CD14-positive monocyte (primary cell): ENCODE data around the gene PIGV. TPM values are rescaled to one million over a fixed set of nuclear protein-coding genes. Genes with fewer than 3 reads are reported as not detected.

Experiments
- DNase-seq, 3 donors: peaks; one replicate each; pipeline ENCODE4 v3.0.0-alpha.2; 2011 to 2022
- H2AFZ ChIP-seq: 2 replicates; pipeline ENCODE4 v1.6.0; 2012; ENCODE audit warnings: mild to moderate bottlenecking, low read depth, low read length, inconsistent platforms; ENCODE audit not compliant: insufficient read depth, poor library complexity, severe bottlenecking
- H3K27ac ChIP-seq, 2 donors: 1 replicate in 1 of 2; 2 replicates in 1 of 2; pipeline ENCODE4 v1.5.1; 2012 to 2013; ENCODE audit warnings: low read length in 2 of 2, control low read depth in 1 of 2, inconsistent platforms in 1 of 2, low read depth in 1 of 2, mild to moderate bottlenecking in 1 of 2
- H3K27me3 ChIP-seq, 2 donors: one replicate each; pipeline versions ENCODE4 v1.6.0 to v1.6.1; 2011 to 2013; ENCODE audit warnings: low read length in 2 of 2; ENCODE audit not compliant: control insufficient read depth in 2 of 2, insufficient read depth in 2 of 2
- H3K36me3 ChIP-seq, 2 donors: replicated peaks in 1 of 2; 1 replicate in 1 of 2; 2 replicates in 1 of 2; pipeline versions ENCODE4 v1.5.1 to v1.6.1; 2012 to 2013; ENCODE audit warnings: low read length in 2 of 2, control low read depth in 1 of 2, inconsistent platforms in 1 of 2, mild to moderate bottlenecking in 1 of 2; ENCODE audit not compliant: insufficient read depth in 2 of 2, control insufficient read depth in 1 of 2
- H3K4me1 ChIP-seq, 2 donors: 1 replicate in 1 of 2; 2 replicates in 1 of 2; pipeline versions ENCODE4 v1.5.1 to v1.6.1; 2012 to 2013; ENCODE audit warnings: low read length in 2 of 2, control low read depth in 1 of 2, inconsistent platforms in 1 of 2, mild to moderate bottlenecking in 1 of 2, moderate library complexity in 1 of 2; ENCODE audit not compliant: insufficient read depth in 2 of 2, control insufficient read depth in 1 of 2
- H3K4me2 ChIP-seq: replicated peaks from 2 replicates; pipeline ENCODE3; 2012; ENCODE audit warnings: low read length, moderate library complexity, mild to moderate bottlenecking; ENCODE audit not compliant: poor library complexity, severe bottlenecking; ENCODE audit errors: extremely low read depth
- H3K4me3 ChIP-seq, 3 experiments: fragments of 200-600 bp in 1 of 3; sonication (generic) in 1 of 3; replicated peaks in 1 of 3; 1 replicate in 2 of 3; 2 replicates in 1 of 3; pipeline ENCODE4 v1.5.1; 2011 to 2013; ENCODE audit warnings: low read length in 3 of 3, mild to moderate bottlenecking in 3 of 3, control low read depth in 2 of 3, low read depth in 2 of 3, inconsistent platforms in 1 of 3, moderate library complexity in 1 of 3
- H3K79me2 ChIP-seq: 2 replicates; pipeline ENCODE4 v1.6.0; 2012; ENCODE audit warnings: mild to moderate bottlenecking, control low read depth, inconsistent platforms, low read length, moderate library complexity; ENCODE audit not compliant: insufficient read depth
- H3K9ac ChIP-seq: 2 replicates; pipeline ENCODE4 v1.6.0; 2017; ENCODE audit warnings: low read length, mild to moderate bottlenecking; ENCODE audit not compliant: insufficient read depth, poor library complexity, severe bottlenecking
- H3K9me3 ChIP-seq, 2 donors: replicated peaks in 1 of 2; 1 replicate in 1 of 2; 2 replicates in 1 of 2; pipeline versions ENCODE4 v1.5.1 to v1.6.1; 2012 to 2013; ENCODE audit warnings: low read length in 2 of 2, control low read depth in 1 of 2; ENCODE audit not compliant: control insufficient read depth in 1 of 2, insufficient read depth in 1 of 2
- H4K20me1 ChIP-seq: 2 replicates; pipeline ENCODE4 v1.6.0; 2012; ENCODE audit warnings: mild to moderate bottlenecking, low read length, control low read depth, moderate library complexity; ENCODE audit not compliant: insufficient read depth
- H3K27ac Mint-ChIP-seq, 7 donors: one replicate each; pipeline ENCODE4 v1.8.0; 2020; ENCODE audit warnings: mild to moderate bottlenecking in 7 of 7, mixed read lengths in 7 of 7, moderate library complexity in 6 of 7, inconsistent platforms in 2 of 7
- H3K27me3 Mint-ChIP-seq, 3 donors: one replicate each; pipeline ENCODE4 v1.8.0; 2021 to 2022; ENCODE audit warnings: low read depth in 3 of 3, mild to moderate bottlenecking in 3 of 3, mixed read lengths in 3 of 3, moderate library complexity in 3 of 3, inconsistent platforms in 1 of 3
- H3K36me3 Mint-ChIP-seq, 2 donors: one replicate each; pipeline ENCODE4 v1.8.0; 2020; ENCODE audit warnings: mixed read lengths in 2 of 2, inconsistent platforms in 1 of 2, mild to moderate bottlenecking in 1 of 2
- H3K4me1 Mint-ChIP-seq: one replicate; pipeline ENCODE4 v1.8.0; 2020; ENCODE audit warnings: mild to moderate bottlenecking, mixed read lengths
- H3K4me3 Mint-ChIP-seq, 2 donors: one replicate each; pipeline ENCODE4 v1.8.0; 2020; ENCODE audit warnings: mild to moderate bottlenecking in 2 of 2, mixed read lengths in 2 of 2, moderate library complexity in 1 of 2
- H3K9me3 Mint-ChIP-seq, 7 donors: one replicate each; pipeline ENCODE4 v1.8.0; 2020 to 2022; ENCODE audit warnings: mixed read lengths in 7 of 7, mild to moderate bottlenecking in 6 of 7, moderate library complexity in 6 of 7, inconsistent platforms in 2 of 7
- CTCF ChIP-seq: fragments of 200-600 bp; IDR thresholded peaks from one replicate; pipeline ENCODE4 v1.8.0; 2022; ENCODE audit warnings: antibody characterized with exemption, mild to moderate bottlenecking
- WGBS: methylation state at CpG from one replicate; pipeline ENCODE4 v1.1.5; 2013; ENCODE audit warnings: missing lambda C conversion rate; ENCODE audit not compliant: insufficient coverage; 5-methylcytosine and 5-hydroxymethylcytosine counted together
- intact Hi-C, 2 donors: fragments of 100-400 bp; cut with micrococcal nuclease; formaldehyde crosslinking; loops; one replicate each; pipeline versions ENCODE4 v1.15.0 to v1.15.1; 2023
- polyA plus RNA-seq, 3 donors: library from polyadenylated mRNA; depleted of rRNA in 1 of 3; unstranded in 2 of 3; stranded (reverse) in 1 of 3; fragments of 300-500 nt in 2 of 3; fragments of >200 nt in 1 of 3; fragmentation: Illumina TruSeq in 2 of 3; gene quantifications; 1 replicate in 2 of 3; 2 replicates in 1 of 3; pipeline ENCODE4 v1.2.3, GENCODE V29; 2012 to 2021

The PIGV gene
- polyA plus RNA-seq, 3 donors, result 5.7 to 9.5 (median 8.3) TPM

GRCh38 chr1:26759531-26759930, 28.2 kb upstream of the PIGV start:
- H3K4me3 Mint-ChIP-seq, result no peak overlapping the region
- H2AFZ ChIP-seq, result no peak overlapping the region
- H3K9me3 ChIP-seq, result no peaks in the 10 kb centered on the region
- H3K9ac ChIP-seq, result no peak overlapping the region
- H3K27me3 Mint-ChIP-seq, result peaks cover 0 to 2% (median 0%) of the 10 kb centered on the region in 3 donors
- H3K79me2 ChIP-seq, result peaks cover 98% of the 10 kb centered on the region
- peaks cover 60 to 84% of the 10 kb centered on the region in 2 donors for H3K36me3 Mint-ChIP-seq
- H3K4me2 ChIP-seq, result no peak overlapping the region
- no peak for TF ChIP-seq CTCF
- peaks cover 98% of the 10 kb centered on the region for H4K20me1 ChIP-seq
- no peak for DNase-seq
- no peaks in the 10 kb centered on the region for H3K27me3 ChIP-seq
- H3K27ac ChIP-seq, result peak overlapping the region in 1 of 2 donors; percentile 58
- H3K27ac Mint-ChIP-seq, result peak overlapping the region in 1 of 7 donors; percentile 21
- H3K4me1 ChIP-seq, result no peaks in the 10 kb centered on the region
- peaks cover 70 to 97% of the 10 kb centered on the region in 2 donors for H3K36me3 ChIP-seq
- no peak overlapping the region for H3K4me3 ChIP-seq
- no peaks in the 10 kb centered on the region for H3K9me3 Mint-ChIP-seq
- no peaks in the 10 kb centered on the region for H3K4me1 Mint-ChIP-seq
- intact Hi-C loops, result no loop called here

GRCh38 chr1:26761217-26761616, 26.5 kb upstream of the PIGV start:
- Histone ChIP-seq H3K4me1 (no peaks in the 10 kb centered on the region), H3K79me2 (peaks cover 87% of the 10 kb centered on the region)
- no peak for DNase-seq

More at GRCh38 chr1:26761217-26761616, 26.5 kb upstream of the PIGV start:
- Histone ChIP-seq H3K9ac (no peak overlapping the region), H3K9me3 (no peaks in the 10 kb centered on the region), H4K20me1 (peaks cover 98% of the 10 kb centered on the region), H3K4me3 (no peak overlapping the region), H3K27me3 (no peaks in the 10 kb centered on the region), H2AFZ (no peak overlapping the region), H3K4me2 (no peak overlapping the region), H3K36me3 (peaks cover 70 to 97% of the 10 kb centered on the region in 2 donors), H3K27ac (no peak overlapping the region)
- peaks cover 59 to 90% of the 10 kb centered on the region in 2 donors for H3K36me3 Mint-ChIP-seq
- no CpG with 5 or more reads among the region's 3 CpGs for WGBS
- H3K9me3 Mint-ChIP-seq, result no peaks in the 10 kb centered on the region
- peaks cover 0 to 2% (median 0%) of the 10 kb centered on the region in 3 donors for H3K27me3 Mint-ChIP-seq
- TF ChIP-seq CTCF, result no peak
- H3K4me3 Mint-ChIP-seq, result no peak overlapping the region
- H3K4me1 Mint-ChIP-seq, result no peaks in the 10 kb centered on the region
- peak overlapping the region in 2 of 7 donors; percentile 54 to 74 for H3K27ac Mint-ChIP-seq
- intact Hi-C loops, result no loop called here
